SK-N-SH treated with all-trans-retinoic acid at 6 μM for 48 hours (cell line): Measurements from ENCODE around the gene DNAH11.

Experiments used
- CREB5 ChIP-seq: fragments of 250-450 bp; sonication (Bioruptor Pico); IDR thresholded peaks from 2 replicates; pipeline ENCODE4 v1.5.1; 2020; ENCODE audit warnings: low read depth, mild to moderate bottlenecking, moderate library complexity
- OSR1 ChIP-seq: fragments of 250-450 bp; sonication (Bioruptor Pico); IDR thresholded peaks from 2 replicates; pipeline ENCODE4 v1.8.0; 2022; ENCODE audit warnings: moderate library complexity, mild to moderate bottlenecking, inconsistent platforms
- POU6F1 ChIP-seq: fragments of 250-450 bp; sonication (Bioruptor Pico); IDR thresholded peaks from 2 replicates; pipeline ENCODE4 v1.8.0; 2021; ENCODE audit warnings: low read depth, mild to moderate bottlenecking, moderate library complexity, borderline replicate concordance
- RARB ChIP-seq: fragments of 250-450 bp; sonication (Bioruptor Pico); IDR thresholded peaks from 2 replicates; pipeline ENCODE4 v1.8.0; 2021; ENCODE audit warnings: mild to moderate bottlenecking, moderate library complexity
- SNAI2 ChIP-seq: fragments of 250-450 bp; sonication (Bioruptor Pico); IDR thresholded peaks from 2 replicates; pipeline ENCODE4 v1.5.0; 2020; ENCODE audit warnings: mild to moderate bottlenecking, moderate library complexity
- ZNF70 ChIP-seq: fragments of 450-650 bp; formaldehyde crosslinking; IDR thresholded peaks from 2 replicates; pipeline ENCODE4 v1.5.0; 2020; ENCODE audit warnings: mild to moderate bottlenecking, moderate library complexity
- TF ChIP-seq, protein P1 (sequence below): fragments of 250-450 bp; sonication (Bioruptor Pico); IDR thresholded peaks from 2 replicates; pipeline ENCODE4 v1.8.0; 2020; ENCODE audit warnings: mild to moderate bottlenecking, moderate library complexity, borderline replicate concordance

DNA sequence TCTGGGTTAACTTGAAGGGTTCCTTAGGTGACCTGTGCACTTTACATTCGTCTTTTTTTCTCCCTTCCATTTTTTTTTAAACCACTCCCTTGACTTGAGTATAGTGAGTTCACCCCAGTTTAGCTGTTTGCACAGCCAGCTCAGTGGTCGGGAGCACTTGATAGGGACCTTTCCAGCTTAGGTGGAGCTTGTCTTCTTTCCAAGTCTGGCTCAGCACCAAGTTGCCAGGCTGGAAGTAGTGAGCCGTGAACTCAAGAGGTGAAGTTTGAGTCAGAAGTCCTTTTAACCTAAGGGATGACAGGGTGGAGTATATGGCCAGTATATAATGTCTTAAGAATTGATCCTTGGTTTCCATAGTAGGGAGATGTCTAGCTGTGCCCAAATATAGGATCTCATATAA lies 7.2 kb downstream of the DNAH11 start:
- TF ChIP-seq OSR1 (CRISPR knock-in tag): no peak
- TF ChIP-seq POU6F1 (CRISPR knock-in tag): no peak
- TF ChIP-seq ZNF70 (CRISPR knock-in tag): no peak
- TF ChIP-seq, protein P1, sequence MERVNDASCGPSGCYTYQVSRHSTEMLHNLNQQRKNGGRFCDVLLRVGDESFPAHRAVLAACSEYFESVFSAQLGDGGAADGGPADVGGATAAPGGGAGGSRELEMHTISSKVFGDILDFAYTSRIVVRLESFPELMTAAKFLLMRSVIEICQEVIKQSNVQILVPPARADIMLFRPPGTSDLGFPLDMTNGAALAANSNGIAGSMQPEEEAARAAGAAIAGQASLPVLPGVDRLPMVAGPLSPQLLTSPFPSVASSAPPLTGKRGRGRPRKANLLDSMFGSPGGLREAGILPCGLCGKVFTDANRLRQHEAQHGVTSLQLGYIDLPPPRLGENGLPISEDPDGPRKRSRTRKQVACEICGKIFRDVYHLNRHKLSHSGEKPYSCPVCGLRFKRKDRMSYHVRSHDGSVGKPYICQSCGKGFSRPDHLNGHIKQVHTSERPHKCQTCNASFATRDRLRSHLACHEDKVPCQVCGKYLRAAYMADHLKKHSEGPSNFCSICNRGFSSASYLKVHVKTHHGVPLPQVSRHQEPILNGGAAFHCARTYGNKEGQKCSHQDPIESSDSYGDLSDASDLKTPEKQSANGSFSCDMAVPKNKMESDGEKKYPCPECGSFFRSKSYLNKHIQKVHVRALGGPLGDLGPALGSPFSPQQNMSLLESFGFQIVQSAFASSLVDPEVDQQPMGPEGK: no peak
- TF ChIP-seq SNAI2 (CRISPR knock-in tag): no peak
- TF ChIP-seq RARB (CRISPR knock-in tag): no peak
- no peak for TF ChIP-seq CREB5 (CRISPR knock-in tag)
